GM18873 (cell line): ENCODE results near the gene SLC6A4.
"Not testable (repeated sequence)": the region's sequence is repeated elsewhere in the genome, so short reads cannot be mapped to it uniquely, and the experiment has no call there.

Experiments
- ATAC-seq: cut with Tn5 transposase; IDR thresholded peaks from one replicate; pipeline ENCODE4 v1.9.1; 2021; ENCODE audit warnings: mild to moderate bottlenecking, moderate library complexity, moderate number of reproducible peaks; ENCODE audit not compliant: unreplicated experiment, low FRiP score

Gene SLC6A4

GRCh38 chr17:30187573-30187972 lies 47.9 kb downstream of the SLC6A4 start:
- ATAC-seq, result no peak

GRCh38 chr17:30186761-30187160 lies 48.7 kb downstream of the SLC6A4 start:
- no peak for ATAC-seq

DNA sequence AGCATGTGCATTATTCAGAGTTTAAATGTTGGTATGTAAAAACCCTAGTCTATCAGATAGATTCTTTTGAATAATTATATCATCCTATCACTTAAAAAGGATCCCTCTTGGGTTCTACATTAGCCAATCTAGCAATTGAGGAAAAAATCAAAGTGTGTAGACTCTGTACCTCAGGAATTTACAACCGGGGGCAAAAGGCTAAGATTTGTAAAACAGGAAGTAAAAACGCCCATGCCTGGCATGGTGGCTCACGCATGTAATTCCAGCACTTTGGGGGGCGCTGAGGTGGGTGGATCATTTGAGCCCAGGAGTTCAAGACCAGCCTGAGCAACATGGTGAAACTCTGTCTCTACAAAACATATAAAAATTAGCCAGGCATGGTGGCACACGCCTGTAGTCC lies 58.6 kb downstream of the SLC6A4 start:
- no peak for ATAC-seq

DNA sequence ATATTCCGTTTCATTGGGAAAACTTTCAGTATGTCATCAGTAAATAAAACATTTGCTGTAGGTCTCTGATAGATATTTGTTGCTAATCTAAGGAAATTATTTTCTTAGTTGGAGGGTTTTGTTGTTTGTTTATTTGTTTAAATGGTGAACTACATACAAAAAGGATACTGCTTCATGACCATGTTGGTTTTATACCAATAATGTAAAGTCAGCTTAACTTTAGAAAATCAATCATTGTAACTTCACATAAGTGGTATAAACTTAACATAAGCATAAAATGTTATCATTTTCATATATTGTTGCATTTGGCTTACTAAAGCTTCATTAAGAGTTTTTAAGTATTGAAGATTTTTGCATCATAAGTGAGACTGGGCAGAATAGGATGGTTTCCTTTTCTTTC lies 60.9 kb downstream of the SLC6A4 start:
- ATAC-seq, result no peak

GRCh38 chr17:30173649-30174048 lies 61.8 kb downstream of the SLC6A4 start:
- ATAC-seq, result peak; percentile 82

DNA sequence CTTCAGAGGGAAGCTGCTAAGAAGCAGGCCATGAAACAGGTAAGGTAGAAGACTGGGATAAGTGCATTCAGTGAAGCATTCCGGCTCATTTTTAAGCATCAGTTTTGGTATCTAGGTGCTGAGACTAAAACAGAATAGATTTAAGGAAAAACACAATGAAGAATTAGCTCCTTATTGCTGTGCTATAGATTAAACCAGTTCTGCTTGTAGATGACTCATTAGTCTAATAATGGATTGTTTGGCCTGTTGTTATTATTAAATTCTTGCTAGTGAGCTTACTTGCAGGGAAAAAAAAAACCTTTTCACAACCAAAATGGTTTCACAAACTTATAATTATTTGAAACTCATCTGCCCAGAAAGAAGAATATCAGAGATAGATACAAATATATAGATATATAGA lies 62.9 kb downstream of the SLC6A4 start:
- no peak for ATAC-seq

DNA sequence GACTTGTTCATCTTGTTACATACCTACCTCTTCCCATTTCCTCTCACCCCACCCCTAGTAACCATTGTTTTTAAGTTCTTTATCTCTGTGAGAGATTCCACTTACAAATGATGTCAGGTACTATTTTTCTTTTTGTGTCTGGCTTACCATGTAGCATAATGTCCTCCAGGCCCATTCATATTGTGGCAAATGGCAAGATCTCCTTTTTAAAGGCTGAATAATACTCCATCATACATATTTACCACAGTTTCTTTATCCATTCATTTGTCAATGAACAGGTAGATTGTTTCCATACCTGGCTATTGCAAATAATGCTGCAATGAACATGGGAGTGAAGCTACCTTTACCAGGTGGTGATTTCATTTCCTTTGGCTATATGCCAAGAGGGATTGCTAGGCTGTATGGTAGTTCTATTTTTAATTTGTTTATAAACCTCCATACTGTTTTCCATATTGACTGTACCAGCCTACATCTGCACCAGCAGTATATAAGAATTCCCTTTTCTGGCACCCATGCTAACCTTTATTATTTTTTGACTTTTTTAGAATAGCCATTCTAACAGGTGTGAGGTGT lies 65.0 kb downstream of the SLC6A4 start:
- no peak for ATAC-seq

- no peak for ATAC-seq
Measured at GRCh38 chr17:30165960-30166359, 69.5 kb downstream of the SLC6A4 start.

GRCh38 chr17:30165147-30165546 lies 70.3 kb downstream of the SLC6A4 start:
- ATAC-seq, result no peak

GRCh38 chr17:30164531-30164930 lies 71.0 kb downstream of the SLC6A4 start:
- no peak for ATAC-seq

GRCh38 chr17:30161601-30162000 lies 73.9 kb downstream of the SLC6A4 start:
- no peak for ATAC-seq

DNA sequence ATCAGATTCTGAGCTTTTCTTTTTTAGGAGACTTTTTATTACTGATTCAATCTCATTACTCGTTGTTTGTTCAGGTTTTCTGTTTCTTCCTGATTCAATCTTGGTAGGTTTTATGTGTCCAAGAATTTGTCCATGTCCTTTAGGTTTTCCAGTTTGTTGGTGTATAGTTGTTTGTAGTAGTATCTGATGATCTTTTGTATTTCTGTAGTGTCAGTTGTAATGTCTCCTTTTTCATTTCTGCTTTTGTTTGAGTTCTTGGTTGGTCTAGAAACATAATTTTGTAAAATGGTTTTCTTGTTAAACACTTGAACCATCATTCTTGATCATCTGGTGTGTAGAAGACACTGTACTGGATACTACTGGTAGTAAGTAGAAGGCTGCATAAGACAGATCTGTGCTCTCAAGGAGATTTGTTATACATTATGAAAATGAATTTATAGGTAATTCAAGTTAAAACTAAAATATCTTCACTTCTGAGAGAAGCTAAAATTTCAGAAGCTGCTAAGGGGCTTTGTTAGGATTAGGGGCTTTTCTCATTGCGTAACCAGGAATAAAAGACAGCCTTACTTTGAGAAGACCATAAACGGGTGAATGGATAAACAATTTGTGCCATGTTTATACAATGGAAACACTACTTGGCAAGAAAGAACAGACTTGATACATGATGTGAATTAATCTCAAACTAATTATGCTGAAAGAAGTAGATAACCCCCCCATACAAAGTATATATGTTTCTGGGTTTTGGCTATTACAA lies 74.9 kb downstream of the SLC6A4 start:
- ATAC-seq, result no peak

- no peak for ATAC-seq
Measured at GRCh38 chr17:30158896-30159625, 76.4 kb downstream of the SLC6A4 start.

GRCh38 chr17:30155389-30155788 lies 80.1 kb downstream of the SLC6A4 start:
- ATAC-seq, result no peak

GRCh38 chr17:30153463-30153862 lies 82.0 kb downstream of the SLC6A4 start:
- no peak for ATAC-seq

DNA sequence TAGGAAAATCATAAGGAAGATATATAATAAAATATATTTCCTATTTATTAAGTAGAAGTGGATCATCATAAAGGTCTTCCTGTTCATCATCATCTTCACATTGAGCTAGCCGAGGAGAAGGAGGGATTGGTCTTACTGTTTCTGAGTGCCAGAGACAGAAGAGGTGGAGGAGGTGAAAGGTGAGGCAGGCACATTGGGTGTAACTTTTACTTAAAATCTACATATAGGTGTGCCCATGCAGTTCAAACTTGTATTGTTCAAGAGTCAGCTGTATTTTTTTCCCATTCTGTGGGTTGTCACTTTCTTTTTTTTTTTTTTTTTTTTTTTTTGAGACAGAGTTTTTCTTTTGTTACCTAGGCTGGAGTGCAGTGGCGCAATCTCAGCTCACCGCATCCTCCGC lies 84.0 kb downstream of the SLC6A4 start:
- no peak for ATAC-seq

DNA sequence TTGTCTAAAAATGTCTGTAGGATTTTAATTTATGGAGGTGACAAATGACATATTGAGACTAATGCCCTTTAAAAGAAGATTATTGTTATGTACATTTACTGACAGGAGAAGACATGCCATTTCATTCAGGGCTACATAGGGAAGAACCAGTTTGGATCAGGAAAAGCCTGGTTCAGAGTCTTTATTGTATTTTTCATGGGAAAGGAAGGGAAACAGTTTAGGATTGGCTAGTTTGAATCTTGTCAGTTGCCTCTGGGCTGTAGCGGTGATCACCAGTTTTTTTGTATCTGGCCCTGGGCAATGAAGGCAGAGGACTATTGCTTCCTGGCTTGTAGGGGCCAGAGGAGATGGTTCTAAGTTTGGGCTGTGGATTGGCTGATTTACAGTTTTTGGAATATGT lies 87.1 kb downstream of the SLC6A4 start:
- ATAC-seq, result no peak

GRCh38 chr17:30147860-30148259 lies 87.6 kb downstream of the SLC6A4 start:
- ATAC-seq, result not testable (repeated sequence)
